ENCODE data around the gene MERTK.

MERTK gene

DNA sequence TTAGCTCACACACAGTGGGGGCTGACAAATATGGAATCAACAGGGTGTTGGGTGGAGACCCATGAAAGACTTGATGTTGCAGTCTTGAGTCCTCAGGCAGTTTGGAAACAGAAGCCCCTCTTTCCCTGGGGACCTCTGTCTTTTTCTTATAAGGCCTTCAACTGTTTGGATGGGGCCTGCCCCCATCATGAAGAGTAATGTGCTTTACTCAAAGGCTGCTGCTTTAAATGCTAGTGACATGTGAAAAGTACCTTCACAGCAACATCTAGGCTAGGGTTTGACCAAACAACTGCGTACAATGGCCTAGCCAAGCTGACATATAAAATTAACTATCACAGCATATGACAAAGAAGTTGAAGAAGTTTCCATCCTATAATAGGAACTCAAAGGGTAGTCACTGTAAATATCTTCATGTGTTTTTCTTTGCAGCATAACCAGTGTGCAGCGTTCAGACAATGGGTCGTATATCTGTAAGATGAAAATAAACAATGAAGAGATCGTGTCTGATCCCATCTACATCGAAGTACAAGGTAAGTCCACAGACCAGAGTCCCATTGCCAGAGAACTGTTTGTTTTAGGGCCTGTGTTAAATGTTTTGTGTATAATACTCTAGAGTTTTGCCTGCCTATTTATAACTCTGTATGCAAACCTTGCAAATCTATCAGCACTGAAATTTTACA lies 46.3 kb downstream of the MERTK start:
- Histone ChIP-seq H3K9me2 (replicated peaks; ENCODE audit: insufficient read depth, low read length) (no peaks in the 10 kb centered on the region), H3K36me3 (replicated peaks; ENCODE audit: insufficient read depth, low read length) (no peaks in the 10 kb centered on the region), H2AFZ (ENCODE audit: low read length) (no peak overlapping the region), H3K4me3 (ENCODE audit: low read length) (no peak overlapping the region), H3K27me3 (replicated peaks; ENCODE audit: insufficient read depth, low read length) (no peaks in the 10 kb centered on the region), H3K9me3 (replicated peaks; ENCODE audit: insufficient read depth, low read length) (no peaks in the 10 kb centered on the region), H3K4me1 (ENCODE audit: low read length) (peaks cover 47% of the 10 kb centered on the region), H3K27ac (ENCODE audit: low read length) (peak overlapping the region; percentile 89; the same call in 1 of the 2 replicates), H3F3A (ENCODE audit: insufficient read depth, low read length) (peaks cover 36% of the 10 kb centered on the region), H3K9ac (ENCODE audit: low read length) (no peak overlapping the region), H4K20me1 (ENCODE audit: insufficient read depth, low read length) (no peaks in the 10 kb centered on the region), H3K4me2 (ENCODE audit: low read depth, low read length) (peak overlapping the region; percentile 26; the same call in 1 of the 2 replicates), H3K79me2 (ENCODE audit: low read length) (peaks cover 10% of the 10 kb centered on the region)
- peak; percentile 19 for DNase-seq
- TF ChIP-seq, protein P1, sequence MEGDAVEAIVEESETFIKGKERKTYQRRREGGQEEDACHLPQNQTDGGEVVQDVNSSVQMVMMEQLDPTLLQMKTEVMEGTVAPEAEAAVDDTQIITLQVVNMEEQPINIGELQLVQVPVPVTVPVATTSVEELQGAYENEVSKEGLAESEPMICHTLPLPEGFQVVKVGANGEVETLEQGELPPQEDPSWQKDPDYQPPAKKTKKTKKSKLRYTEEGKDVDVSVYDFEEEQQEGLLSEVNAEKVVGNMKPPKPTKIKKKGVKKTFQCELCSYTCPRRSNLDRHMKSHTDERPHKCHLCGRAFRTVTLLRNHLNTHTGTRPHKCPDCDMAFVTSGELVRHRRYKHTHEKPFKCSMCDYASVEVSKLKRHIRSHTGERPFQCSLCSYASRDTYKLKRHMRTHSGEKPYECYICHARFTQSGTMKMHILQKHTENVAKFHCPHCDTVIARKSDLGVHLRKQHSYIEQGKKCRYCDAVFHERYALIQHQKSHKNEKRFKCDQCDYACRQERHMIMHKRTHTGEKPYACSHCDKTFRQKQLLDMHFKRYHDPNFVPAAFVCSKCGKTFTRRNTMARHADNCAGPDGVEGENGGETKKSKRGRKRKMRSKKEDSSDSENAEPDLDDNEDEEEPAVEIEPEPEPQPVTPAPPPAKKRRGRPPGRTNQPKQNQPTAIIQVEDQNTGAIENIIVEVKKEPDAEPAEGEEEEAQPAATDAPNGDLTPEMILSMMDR (IDR thresholded peaks at IDR 0.05; ENCODE audit: low read length), result no peak
- TF ChIP-seq EZH2 (optimal IDR thresholded peaks at IDR 0.05; ENCODE audit: low read depth, low read length), result no peak
- TF ChIP-seq EZH2phosphoT487 (IDR thresholded peaks at IDR 0.05; ENCODE audit: low read length), result no peak

DNA sequence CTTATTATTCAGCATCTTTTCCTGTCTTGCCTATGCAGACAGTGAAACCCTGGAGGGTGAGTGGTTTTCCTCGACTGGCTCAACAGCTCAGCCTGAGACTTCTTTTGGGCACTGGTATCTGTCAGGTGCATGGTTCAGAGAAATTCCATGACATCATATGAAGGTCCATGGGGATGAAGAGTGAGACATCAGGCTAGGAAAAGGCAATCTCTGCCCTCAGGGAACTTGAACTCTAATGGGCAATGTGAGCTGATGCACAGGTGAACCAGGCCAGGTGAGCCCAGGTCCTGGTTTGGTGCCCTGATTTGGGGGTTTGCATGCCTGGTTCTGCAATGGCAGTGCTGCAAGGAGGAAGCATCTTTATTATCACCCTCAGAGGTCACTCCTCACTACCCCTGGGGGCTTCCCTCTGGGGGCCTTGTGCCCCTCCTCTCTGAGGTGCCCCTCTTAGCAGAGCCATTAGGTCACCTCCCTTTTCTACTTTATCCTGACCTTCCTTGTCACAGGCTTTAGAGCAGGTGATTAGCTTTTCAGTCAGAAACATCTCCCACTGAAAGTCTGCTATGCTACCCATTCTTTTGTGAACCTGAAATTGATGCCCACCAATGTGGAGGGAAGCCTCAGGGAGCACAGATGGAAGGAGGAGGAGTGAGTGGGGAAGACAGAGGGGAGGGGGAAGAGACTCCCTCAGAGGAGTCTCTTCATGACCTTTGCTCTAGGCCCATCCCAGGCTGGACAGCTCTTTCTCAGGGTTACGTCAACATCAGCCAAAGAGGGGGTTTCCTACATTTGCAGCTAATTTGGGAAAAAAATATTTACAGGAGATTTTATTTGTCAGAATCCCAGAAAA lies 47.3 kb downstream of the MERTK start:
- no peaks in the 10 kb centered on the region for H4K20me1 ChIP-seq (ENCODE audit: insufficient read depth, low read length)
- H3K4me2 ChIP-seq (ENCODE audit: low read depth, low read length), result peak overlapping the region; percentile 58; the same call in 1 of the 2 replicates
- no peak overlapping the region for H3K9ac ChIP-seq (ENCODE audit: low read length)

DNA sequence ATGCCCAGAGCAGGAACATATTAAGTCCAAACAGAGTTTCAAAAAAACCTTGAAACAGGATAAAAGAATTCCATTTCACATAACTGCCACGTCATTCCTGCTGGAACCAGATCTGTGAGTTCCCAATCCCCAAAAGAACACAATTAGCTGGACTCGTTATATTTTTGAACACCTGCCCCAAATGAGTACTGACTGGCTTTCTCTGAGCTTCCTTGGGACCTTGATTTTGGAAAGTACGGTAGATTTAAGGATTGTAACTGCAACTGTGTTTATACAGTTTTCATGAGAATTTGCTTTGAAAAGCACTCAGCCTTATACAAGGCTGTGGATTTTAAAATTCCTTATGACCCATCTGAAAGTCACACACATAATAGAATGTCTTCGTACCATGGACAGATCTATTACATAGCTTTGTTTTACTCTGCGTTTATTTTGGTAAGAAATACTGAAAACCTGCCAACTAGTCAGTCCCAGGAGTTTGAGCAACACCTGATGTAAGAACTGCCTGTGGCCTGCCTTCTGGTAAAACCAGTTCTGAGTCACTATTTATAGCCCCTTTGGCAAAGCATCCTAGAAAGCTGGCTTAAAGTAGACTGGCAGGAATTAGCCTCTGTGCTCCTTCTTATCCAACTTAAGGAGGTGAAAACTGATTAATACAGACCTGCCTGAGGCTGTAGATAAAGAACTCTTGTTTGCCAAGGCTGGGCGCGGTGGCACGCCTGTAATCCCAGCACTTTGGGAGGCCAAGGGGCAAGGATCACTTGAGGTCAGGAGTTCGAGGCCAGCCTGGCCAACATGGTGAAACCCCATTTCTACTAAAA lies 48.1 kb downstream of the MERTK start:
- no peaks in the 10 kb centered on the region for H4K20me1 ChIP-seq (ENCODE audit: insufficient read depth, low read length)
- H3K9me3 ChIP-seq (replicated peaks; ENCODE audit: insufficient read depth, low read length), result no peaks in the 10 kb centered on the region
- peaks cover 17% of the 10 kb centered on the region for H3K79me2 ChIP-seq (ENCODE audit: low read length)
- no peak overlapping the region for H2AFZ ChIP-seq (ENCODE audit: low read length)
- H3K27me3 ChIP-seq (replicated peaks; ENCODE audit: insufficient read depth, low read length), result no peaks in the 10 kb centered on the region
- H3K9me2 ChIP-seq (replicated peaks; ENCODE audit: insufficient read depth, low read length), result no peaks in the 10 kb centered on the region
- no peak for TF ChIP-seq EZH2 (optimal IDR thresholded peaks at IDR 0.05; ENCODE audit: low read depth, low read length)
- peak overlapping the region; percentile 47; the same call in 1 of the 2 replicates for H3K9ac ChIP-seq (ENCODE audit: low read length)
- H3K27ac ChIP-seq (ENCODE audit: low read length), result peak overlapping the region; percentile 89
- peak overlapping the region; percentile 58; the same call in 1 of the 2 replicates for H3K4me2 ChIP-seq (ENCODE audit: low read depth, low read length)
- H3K4me3 ChIP-seq (ENCODE audit: low read length), result no peak overlapping the region
- no peaks in the 10 kb centered on the region for H3K36me3 ChIP-seq (replicated peaks; ENCODE audit: insufficient read depth, low read length)
- peak; percentile 67 for DNase-seq
- H3F3A ChIP-seq (ENCODE audit: insufficient read depth, low read length), result peaks cover 36% of the 10 kb centered on the region
- peaks cover 60% of the 10 kb centered on the region for H3K4me1 ChIP-seq (ENCODE audit: low read length)

More for the DNA sequence above, 47.3 kb downstream of the MERTK start:
- Histone ChIP-seq H3K36me3 (replicated peaks; ENCODE audit: insufficient read depth, low read length) (no peaks in the 10 kb centered on the region), H3K9me2 (replicated peaks; ENCODE audit: insufficient read depth, low read length) (no peaks in the 10 kb centered on the region), H3K27me3 (replicated peaks; ENCODE audit: insufficient read depth, low read length) (no peaks in the 10 kb centered on the region), H3K9me3 (replicated peaks; ENCODE audit: insufficient read depth, low read length) (no peaks in the 10 kb centered on the region), H3F3A (ENCODE audit: insufficient read depth, low read length) (peaks cover 36% of the 10 kb centered on the region), H3K4me3 (ENCODE audit: low read length) (no peak overlapping the region), H3K4me1 (ENCODE audit: low read length) (peaks cover 54% of the 10 kb centered on the region), H3K79me2 (ENCODE audit: low read length) (peaks cover 17% of the 10 kb centered on the region), H2AFZ (ENCODE audit: low read length) (no peak overlapping the region), H3K27ac (ENCODE audit: low read length) (peak overlapping the region; percentile 89; the same call in 1 of the 2 replicates)
- DNase-seq, result peak; percentile 21
- TF ChIP-seq, protein P1 (IDR thresholded peaks at IDR 0.05; ENCODE audit: low read length), result no peak
- TF ChIP-seq EZH2phosphoT487 (IDR thresholded peaks at IDR 0.05; ENCODE audit: low read length) (no peak), EZH2 (optimal IDR thresholded peaks at IDR 0.05; ENCODE audit: low read depth, low read length) (no peak)

Data from MM.1S (cell line).